Left ventricle myocardium inferior (tissue), 1 donor: Measurements from ENCODE around the gene SLC35B4. TPM values are rescaled to one million over a fixed set of nuclear protein-coding genes. Genes with fewer than 3 reads are reported as not detected.
"Not testable (repeated sequence)": the region's sequence is repeated elsewhere in the genome, so short reads cannot be mapped to it uniquely, and the experiment has no call there.

Experiments
- DNase-seq: peaks from one replicate; pipeline ENCODE4 v3.0.0-alpha.2; 2020
- H3K27ac ChIP-seq: fragments of 200-600 bp; replicated peaks from 2 replicates; pipeline ENCODE4 v1.8.0; 2021
- H3K27me3 ChIP-seq: fragments of 200-600 bp; 2 replicates; pipeline ENCODE4 v1.8.0; 2021; ENCODE audit warnings: low read depth
- H3K36me3 ChIP-seq: fragments of 200-600 bp; 2 replicates; pipeline ENCODE4 v1.8.0; 2021
- H3K4me1 ChIP-seq: fragments of 200-600 bp; 2 replicates; pipeline ENCODE4 v1.8.0; 2021
- H3K4me3 ChIP-seq: fragments of 200-600 bp; 2 replicates; pipeline ENCODE4 v1.8.0; 2021; ENCODE audit warnings: mild to moderate bottlenecking, moderate library complexity
- H3K9me3 ChIP-seq: fragments of 200-600 bp; replicated peaks from 2 replicates; pipeline ENCODE4 v1.8.0; 2021
- CTCF ChIP-seq: fragments of 200-600 bp; IDR thresholded peaks from 2 replicates; pipeline ENCODE4 v1.8.0; 2021; ENCODE audit warnings: antibody characterized with exemption, mild to moderate bottlenecking, borderline replicate concordance
- intact Hi-C: fragments of 100-400 bp; cut with micrococcal nuclease; formaldehyde crosslinking; loops from one replicate; pipeline ENCODE4 v1.11.0; 2022
- total RNA-seq: library from RNA; stranded (reverse); fragmentation: NEBNext Ultra II Directional; extraction: Animal tissue kit (Norgen Biotek cat#: 25700); gene quantifications from one replicate; pipeline ENCODE4 v1.2.1, GENCODE V29; 2021
- donor health status: DM: no; HTN: yes; CAD: no; lungs with severe emphysema.

Gene SLC35B4
- total RNA-seq, 1 donor from 2014 or later, result 5.1 TPM

- Histone ChIP-seq H3K9me3 (no peaks in the 10 kb centered on the region), H3K27me3 (no peaks in the 10 kb centered on the region), H3K4me3 (no peak overlapping the region), H3K36me3 (peaks cover 71% of the 10 kb centered on the region), H3K4me1 (no peaks in the 10 kb centered on the region), H3K27ac (no peak overlapping the region)
- no peak for DNase-seq
- intact Hi-C loops, result no loop called here
- no peak for TF ChIP-seq CTCF
These were observed 19.2 kb downstream of the SLC35B4 start for GRCh38 chr7:134297489-134297888.

GRCh38 chr7:134295982-134296381 lies 20.7 kb downstream of the SLC35B4 start:
- H3K4me3 ChIP-seq, H3K27ac ChIP-seq, H3K4me1 ChIP-seq, intact Hi-C loops, DNase-seq, H3K27me3 ChIP-seq, H3K9me3 ChIP-seq: not testable (repeated sequence)
- H3K36me3 ChIP-seq, result peaks cover 63% of the 10 kb centered on the region

GRCh38 chr7:134293002-134293740 lies 23.6 kb downstream of the SLC35B4 start:
- peaks cover 41% of the 10 kb centered on the region for H3K36me3 ChIP-seq
- no peak overlapping the region for H3K4me3 ChIP-seq
- TF ChIP-seq CTCF, result no peak
- intact Hi-C loops, result no loop called here
- no peaks in the 10 kb centered on the region for H3K4me1 ChIP-seq
- no peak overlapping the region for H3K27ac ChIP-seq
- H3K27me3 ChIP-seq, result no peaks in the 10 kb centered on the region
- H3K9me3 ChIP-seq, result no peaks in the 10 kb centered on the region
- no peak for DNase-seq

GRCh38 chr7:134290286-134290685 lies 26.4 kb downstream of the SLC35B4 start:
- TF ChIP-seq CTCF, result no peak

GRCh38 chr7:134289841-134290240 lies 26.9 kb downstream of the SLC35B4 start:
- DNase-seq, result no peak
- Histone ChIP-seq H3K4me1 (no peaks in the 10 kb centered on the region), H3K27ac (no peak overlapping the region), H3K9me3 (no peaks in the 10 kb centered on the region), H3K36me3 (peaks cover 16% of the 10 kb centered on the region), H3K27me3 (peaks cover 3% of the 10 kb centered on the region), H3K4me3 (no peak overlapping the region)
- intact Hi-C loops, result no loop called here
- no peak for TF ChIP-seq CTCF

More at GRCh38 chr7:134290286-134290685, 26.4 kb downstream of the SLC35B4 start:
- no peaks in the 10 kb centered on the region for H3K27me3 ChIP-seq
- no peaks in the 10 kb centered on the region for H3K9me3 ChIP-seq
- H3K27ac ChIP-seq, result no peak overlapping the region
- H3K4me3 ChIP-seq, result no peak overlapping the region
- intact Hi-C loops, result no loop called here
- no peaks in the 10 kb centered on the region for H3K4me1 ChIP-seq
- peaks cover 20% of the 10 kb centered on the region for H3K36me3 ChIP-seq
- no peak for DNase-seq

GRCh38 chr7:134289423-134289822 lies 27.3 kb downstream of the SLC35B4 start:
- Histone ChIP-seq H3K27ac (no peak overlapping the region), H3K36me3 (peaks cover 12% of the 10 kb centered on the region), H3K4me3 (no peak overlapping the region), H3K27me3 (peaks cover 7% of the 10 kb centered on the region), H3K9me3 (no peaks in the 10 kb centered on the region), H3K4me1 (no peaks in the 10 kb centered on the region)
- DNase-seq, result no peak
- no peak for TF ChIP-seq CTCF
- intact Hi-C loops, result no loop called here
